DOHH2 (cell line): Measurements from ENCODE around the gene EXOC3.

Experiments
- CTCF ChIP-seq: fragments of 200-600 bp; sonication (generic); IDR thresholded peaks from one replicate; pipeline ENCODE4 v1.5.1; 2014; ENCODE audit warnings: antibody characterized with exemption, mild to moderate bottlenecking, low read depth, low read length; ENCODE audit not compliant: poor library complexity, severe bottlenecking
- EZH2phosphoT487 ChIP-seq: fragments of 200-600 bp; sonication (generic); IDR thresholded peaks from 2 replicates; pipeline ENCODE4 v1.6.1; 2017; ENCODE audit warnings: borderline replicate concordance, mild to moderate bottlenecking, antibody characterized with exemption, low read length, moderate library complexity, mixed read lengths

GRCh38 chr5:429453-430188, 13.4 kb upstream of the EXOC3 start:
- TF ChIP-seq CTCF (no peak), EZH2phosphoT487 (no peak)
